H1 (cell line): Measurements from ENCODE around the gene TMEM225B. TPM values are rescaled to one million over a fixed set of nuclear protein-coding genes. Genes with fewer than 3 reads are reported as not detected.

Source experiments
- GTF2F1 ChIP-seq: IDR thresholded peaks from 2 replicates; pipeline ENCODE4 v1.6.1; 2012; ENCODE audit warnings: low read depth, low read length, improper control_type of control experiment, borderline replicate concordance
- POLR2AphosphoS5 ChIP-seq: IDR thresholded peaks from 2 replicates; pipeline ENCODE4 v1.6.1; 2011; ENCODE audit warnings: low read depth, low read length
- polyA plus RNA-seq, 7 experiments: library from polyadenylated mRNA; depleted of rRNA in 3 of 7; stranded (reverse) in 5 of 7; unstranded in 2 of 7; fragments of >200 nt in 5 of 7; fragments of 200-250 nt in 2 of 7; gene quantifications; 1 replicate in 5 of 7; 2 replicates in 1 of 7; 4 replicates in 1 of 7; pipeline versions ENCODE4 v1.2.1 to v1.2.3, GENCODE V29; 2011 to 2013; ENCODE audit warnings: missing spikeins in 2 of 7, mixed read lengths in 2 of 7
- total RNA-seq: library from RNA; stranded (reverse); fragmentation: NEBNext Ultra II Directional; extraction: Animal tissue kit (Norgen Biotek cat#: 25700); gene quantifications from 2 replicates; pipeline ENCODE4 v1.2.1, GENCODE V29; 2021
- TF ChIP-seq, protein P1 (sequence below): fragments of 300-600 bp; sonication (generic); IDR thresholded peaks from 2 replicates; pipeline ENCODE4 v1.7.1; 2012; ENCODE audit warnings: low read length, moderate library complexity, mild to moderate bottlenecking, inconsistent platforms; ENCODE audit not compliant: insufficient replicate concordance
- TF ChIP-seq, protein P2 (sequence below): IDR thresholded peaks from 2 replicates; pipeline ENCODE4 v1.6.1; 2011; ENCODE audit warnings: low read depth, mild to moderate bottlenecking, low read length; ENCODE audit not compliant: insufficient read depth
- TF ChIP-seq, protein P3 (sequence below): IDR thresholded peaks from 2 replicates; pipeline ENCODE4 v1.6.1; 2011; ENCODE audit warnings: low read length, improper control_type of control experiment

The TMEM225B gene
- total and polyA plus RNA-seq, 2 of the 8 experiments (the other 6 are each of a cell fraction or from before 2014, with no cell fraction given), result 0.68 TPM; not detected in 1

DNA sequence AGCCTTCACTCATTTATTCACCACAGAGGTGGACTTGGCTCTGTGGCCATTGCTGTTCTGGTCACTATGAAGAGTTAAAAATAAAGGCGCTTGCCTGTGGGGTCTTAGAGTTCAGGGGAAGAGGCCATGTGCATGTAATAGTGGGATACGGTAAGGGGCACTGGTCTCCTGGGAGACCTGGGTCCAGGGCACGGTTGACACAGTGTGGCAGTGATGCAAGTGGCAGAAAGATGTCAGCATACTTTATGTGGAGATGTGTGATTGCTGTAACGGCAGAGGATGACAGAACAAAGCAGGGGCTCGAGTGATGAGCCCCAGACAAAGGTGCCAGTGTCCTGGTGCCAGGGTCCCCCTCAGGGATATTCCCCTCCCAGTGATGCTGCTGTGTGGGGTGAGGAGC is 27.3 kb downstream of the TMEM225B start (continued):
- TF ChIP-seq, protein P1, sequence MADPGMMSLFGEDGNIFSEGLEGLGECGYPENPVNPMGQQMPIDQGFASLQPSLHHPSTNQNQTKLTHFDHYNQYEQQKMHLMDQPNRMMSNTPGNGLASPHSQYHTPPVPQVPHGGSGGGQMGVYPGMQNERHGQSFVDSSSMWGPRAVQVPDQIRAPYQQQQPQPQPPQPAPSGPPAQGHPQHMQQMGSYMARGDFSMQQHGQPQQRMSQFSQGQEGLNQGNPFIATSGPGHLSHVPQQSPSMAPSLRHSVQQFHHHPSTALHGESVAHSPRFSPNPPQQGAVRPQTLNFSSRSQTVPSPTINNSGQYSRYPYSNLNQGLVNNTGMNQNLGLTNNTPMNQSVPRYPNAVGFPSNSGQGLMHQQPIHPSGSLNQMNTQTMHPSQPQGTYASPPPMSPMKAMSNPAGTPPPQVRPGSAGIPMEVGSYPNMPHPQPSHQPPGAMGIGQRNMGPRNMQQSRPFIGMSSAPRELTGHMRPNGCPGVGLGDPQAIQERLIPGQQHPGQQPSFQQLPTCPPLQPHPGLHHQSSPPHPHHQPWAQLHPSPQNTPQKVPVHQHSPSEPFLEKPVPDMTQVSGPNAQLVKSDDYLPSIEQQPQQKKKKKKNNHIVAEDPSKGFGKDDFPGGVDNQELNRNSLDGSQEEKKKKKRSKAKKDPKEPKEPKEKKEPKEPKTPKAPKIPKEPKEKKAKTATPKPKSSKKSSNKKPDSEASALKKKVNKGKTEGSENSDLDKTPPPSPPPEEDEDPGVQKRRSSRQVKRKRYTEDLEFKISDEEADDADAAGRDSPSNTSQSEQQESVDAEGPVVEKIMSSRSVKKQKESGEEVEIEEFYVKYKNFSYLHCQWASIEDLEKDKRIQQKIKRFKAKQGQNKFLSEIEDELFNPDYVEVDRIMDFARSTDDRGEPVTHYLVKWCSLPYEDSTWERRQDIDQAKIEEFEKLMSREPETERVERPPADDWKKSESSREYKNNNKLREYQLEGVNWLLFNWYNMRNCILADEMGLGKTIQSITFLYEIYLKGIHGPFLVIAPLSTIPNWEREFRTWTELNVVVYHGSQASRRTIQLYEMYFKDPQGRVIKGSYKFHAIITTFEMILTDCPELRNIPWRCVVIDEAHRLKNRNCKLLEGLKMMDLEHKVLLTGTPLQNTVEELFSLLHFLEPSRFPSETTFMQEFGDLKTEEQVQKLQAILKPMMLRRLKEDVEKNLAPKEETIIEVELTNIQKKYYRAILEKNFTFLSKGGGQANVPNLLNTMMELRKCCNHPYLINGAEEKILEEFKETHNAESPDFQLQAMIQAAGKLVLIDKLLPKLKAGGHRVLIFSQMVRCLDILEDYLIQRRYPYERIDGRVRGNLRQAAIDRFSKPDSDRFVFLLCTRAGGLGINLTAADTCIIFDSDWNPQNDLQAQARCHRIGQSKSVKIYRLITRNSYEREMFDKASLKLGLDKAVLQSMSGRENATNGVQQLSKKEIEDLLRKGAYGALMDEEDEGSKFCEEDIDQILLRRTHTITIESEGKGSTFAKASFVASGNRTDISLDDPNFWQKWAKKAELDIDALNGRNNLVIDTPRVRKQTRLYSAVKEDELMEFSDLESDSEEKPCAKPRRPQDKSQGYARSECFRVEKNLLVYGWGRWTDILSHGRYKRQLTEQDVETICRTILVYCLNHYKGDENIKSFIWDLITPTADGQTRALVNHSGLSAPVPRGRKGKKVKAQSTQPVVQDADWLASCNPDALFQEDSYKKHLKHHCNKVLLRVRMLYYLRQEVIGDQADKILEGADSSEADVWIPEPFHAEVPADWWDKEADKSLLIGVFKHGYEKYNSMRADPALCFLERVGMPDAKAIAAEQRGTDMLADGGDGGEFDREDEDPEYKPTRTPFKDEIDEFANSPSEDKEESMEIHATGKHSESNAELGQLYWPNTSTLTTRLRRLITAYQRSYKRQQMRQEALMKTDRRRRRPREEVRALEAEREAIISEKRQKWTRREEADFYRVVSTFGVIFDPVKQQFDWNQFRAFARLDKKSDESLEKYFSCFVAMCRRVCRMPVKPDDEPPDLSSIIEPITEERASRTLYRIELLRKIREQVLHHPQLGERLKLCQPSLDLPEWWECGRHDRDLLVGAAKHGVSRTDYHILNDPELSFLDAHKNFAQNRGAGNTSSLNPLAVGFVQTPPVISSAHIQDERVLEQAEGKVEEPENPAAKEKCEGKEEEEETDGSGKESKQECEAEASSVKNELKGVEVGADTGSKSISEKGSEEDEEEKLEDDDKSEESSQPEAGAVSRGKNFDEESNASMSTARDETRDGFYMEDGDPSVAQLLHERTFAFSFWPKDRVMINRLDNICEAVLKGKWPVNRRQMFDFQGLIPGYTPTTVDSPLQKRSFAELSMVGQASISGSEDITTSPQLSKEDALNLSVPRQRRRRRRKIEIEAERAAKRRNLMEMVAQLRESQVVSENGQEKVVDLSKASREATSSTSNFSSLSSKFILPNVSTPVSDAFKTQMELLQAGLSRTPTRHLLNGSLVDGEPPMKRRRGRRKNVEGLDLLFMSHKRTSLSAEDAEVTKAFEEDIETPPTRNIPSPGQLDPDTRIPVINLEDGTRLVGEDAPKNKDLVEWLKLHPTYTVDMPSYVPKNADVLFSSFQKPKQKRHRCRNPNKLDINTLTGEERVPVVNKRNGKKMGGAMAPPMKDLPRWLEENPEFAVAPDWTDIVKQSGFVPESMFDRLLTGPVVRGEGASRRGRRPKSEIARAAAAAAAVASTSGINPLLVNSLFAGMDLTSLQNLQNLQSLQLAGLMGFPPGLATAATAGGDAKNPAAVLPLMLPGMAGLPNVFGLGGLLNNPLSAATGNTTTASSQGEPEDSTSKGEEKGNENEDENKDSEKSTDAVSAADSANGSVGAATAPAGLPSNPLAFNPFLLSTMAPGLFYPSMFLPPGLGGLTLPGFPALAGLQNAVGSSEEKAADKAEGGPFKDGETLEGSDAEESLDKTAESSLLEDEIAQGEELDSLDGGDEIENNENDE, result no peak
- no peak for TF ChIP-seq GTF2F1
- TF ChIP-seq, protein P2, sequence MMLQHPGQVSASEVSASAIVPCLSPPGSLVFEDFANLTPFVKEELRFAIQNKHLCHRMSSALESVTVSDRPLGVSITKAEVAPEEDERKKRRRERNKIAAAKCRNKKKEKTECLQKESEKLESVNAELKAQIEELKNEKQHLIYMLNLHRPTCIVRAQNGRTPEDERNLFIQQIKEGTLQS, result no peak
- TF ChIP-seq, protein P3, sequence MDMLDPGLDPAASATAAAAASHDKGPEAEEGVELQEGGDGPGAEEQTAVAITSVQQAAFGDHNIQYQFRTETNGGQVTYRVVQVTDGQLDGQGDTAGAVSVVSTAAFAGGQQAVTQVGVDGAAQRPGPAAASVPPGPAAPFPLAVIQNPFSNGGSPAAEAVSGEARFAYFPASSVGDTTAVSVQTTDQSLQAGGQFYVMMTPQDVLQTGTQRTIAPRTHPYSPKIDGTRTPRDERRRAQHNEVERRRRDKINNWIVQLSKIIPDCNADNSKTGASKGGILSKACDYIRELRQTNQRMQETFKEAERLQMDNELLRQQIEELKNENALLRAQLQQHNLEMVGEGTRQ, result no peak
- TF ChIP-seq POLR2AphosphoS5, result no peak
